GM18520 (cell line): ENCODE results near the gene C3.
"Not testable (repeated sequence)": the region's sequence is repeated elsewhere in the genome, so short reads cannot be mapped to it uniquely, and the experiment has no call there.

ENCODE experiments used
- ATAC-seq: cut with Tn5 transposase; IDR thresholded peaks from one replicate; pipeline ENCODE4 v1.9.1; 2021; ENCODE audit not compliant: unreplicated experiment

The C3 gene

DNA sequence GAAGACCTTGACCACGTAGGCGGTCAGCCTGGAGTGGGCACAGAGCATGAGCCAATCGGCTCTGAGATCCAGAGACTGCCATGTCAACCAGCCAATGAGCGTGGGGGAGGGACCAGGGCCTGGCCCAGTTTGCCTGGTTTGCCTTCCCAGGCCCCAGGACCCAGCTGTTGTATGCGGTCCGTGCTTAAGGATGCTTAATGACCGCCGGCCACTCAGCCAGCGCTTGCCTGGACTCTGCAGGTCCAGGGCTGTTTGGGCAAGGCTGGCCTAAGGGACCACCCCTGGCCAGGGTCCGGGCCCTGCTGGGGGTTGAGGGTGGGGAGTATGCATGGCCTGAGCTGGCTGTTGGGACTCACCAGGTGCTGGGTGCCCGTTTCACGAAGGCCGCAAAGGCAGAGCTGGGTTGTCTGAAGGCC is 27.4 kb downstream of the C3 start:
- no peak for ATAC-seq

DNA sequence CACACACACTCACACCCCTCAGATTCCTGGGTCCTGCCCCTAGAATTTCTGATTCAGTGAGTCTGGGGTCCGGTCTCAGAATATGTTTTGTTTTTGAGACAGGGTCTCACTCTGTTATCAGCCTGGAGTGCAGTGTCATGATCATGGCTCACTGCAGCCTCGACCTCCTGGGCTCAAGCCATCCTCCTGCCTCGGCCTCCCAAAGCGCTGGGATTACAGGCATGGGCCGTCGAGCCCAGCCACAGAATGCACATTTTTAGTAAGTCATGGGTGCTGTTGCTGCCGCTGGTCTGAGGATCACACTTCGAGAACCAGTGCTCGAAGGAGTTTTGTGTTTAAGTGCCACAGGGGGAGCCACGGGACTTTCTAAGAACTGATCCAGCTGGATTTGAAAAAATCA is 28.4 kb downstream of the C3 start:
- ATAC-seq: no peak

DNA sequence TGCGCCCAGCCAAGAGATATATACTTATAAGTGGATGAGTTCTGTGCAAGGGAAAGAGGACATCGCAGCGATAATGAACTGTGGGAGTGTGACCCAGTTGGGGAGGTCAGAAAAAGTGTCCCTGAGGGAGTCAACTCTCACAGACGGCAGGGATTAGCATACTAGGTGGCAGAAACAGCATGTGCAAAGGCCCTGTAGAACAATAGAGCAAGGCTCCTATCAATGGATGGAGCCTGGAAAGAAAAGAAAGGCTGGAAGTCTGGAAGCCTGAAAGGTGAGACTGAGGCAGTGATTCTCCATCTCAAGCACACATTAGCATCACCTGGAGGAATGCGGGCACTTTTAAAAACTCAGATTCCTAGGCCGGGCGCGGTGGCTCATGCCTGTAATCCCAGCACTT is 29.1 kb downstream of the C3 start:
- ATAC-seq: no peak

DNA sequence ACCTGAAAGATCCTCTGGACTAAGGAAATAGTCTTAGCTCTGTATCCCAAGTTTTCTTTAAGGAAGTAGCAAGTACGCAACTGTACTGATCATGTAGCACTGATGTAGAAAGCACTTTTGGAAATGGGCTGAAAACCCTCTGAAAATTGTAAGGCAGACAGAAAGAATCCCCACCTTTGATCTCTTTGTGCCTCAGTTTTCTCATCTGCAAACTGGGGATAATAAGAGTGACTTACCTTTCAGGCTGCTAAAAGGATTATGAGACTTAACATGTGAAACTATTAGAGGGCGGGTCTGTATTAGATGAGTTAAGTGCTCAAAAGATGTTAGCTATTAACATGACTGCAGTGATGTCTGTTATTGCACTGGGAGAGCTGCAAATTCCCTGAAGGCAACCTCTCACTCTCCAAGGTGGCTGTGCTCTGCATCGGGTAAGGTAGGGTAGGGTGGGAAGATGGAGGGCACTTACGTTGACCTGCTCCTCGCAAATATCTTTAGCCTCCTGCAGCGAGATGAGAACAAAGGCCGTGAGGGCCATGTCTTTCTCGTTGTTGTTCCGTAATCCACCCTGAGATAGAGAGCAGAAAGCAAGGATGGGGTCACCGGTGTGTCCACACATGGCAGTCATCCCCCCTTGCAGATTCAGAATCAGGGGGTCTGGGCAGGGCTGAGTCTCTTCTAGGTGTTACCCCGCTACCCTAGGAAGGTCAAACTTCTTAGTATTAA is 30.1 kb downstream of the C3 start:
- ATAC-seq: no peak

DNA sequence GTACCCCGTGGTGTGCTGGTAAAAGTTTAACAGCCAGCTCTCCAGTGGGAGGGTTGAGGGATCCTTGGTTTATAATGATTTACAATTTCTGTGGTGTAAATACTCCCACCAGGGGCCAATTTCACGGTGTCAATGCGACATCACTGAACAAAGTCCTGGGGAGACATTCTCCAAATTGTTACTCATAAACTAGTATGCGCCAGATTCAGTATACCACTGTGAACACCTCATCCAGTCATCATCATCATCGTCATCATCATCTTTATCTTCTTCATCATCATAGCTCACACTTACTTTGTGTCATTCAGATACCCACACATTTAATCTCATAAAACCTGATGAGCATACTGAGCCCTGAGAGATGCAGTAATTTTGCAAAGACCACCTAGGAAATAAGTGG is 33.3 kb downstream of the C3 start:
- no peak for ATAC-seq

DNA sequence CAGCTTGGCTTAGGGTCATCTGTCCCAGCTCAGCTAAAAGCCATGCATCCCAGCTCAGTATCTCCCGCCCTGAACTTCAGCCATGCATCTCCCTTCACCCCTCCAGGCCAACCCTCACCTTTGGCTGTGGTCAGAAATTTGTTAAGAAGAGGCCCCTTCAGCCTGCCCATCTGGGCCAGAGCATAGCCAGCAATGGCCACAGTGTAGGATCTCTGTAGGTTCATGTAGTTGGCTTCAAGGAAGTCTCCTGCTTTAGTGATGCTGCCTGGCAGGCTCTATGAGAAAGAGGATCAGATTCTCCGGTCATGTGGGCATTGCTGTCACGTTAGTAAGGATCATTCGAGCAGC is 33.8 kb downstream of the C3 start:
- ATAC-seq: no peak

DNA sequence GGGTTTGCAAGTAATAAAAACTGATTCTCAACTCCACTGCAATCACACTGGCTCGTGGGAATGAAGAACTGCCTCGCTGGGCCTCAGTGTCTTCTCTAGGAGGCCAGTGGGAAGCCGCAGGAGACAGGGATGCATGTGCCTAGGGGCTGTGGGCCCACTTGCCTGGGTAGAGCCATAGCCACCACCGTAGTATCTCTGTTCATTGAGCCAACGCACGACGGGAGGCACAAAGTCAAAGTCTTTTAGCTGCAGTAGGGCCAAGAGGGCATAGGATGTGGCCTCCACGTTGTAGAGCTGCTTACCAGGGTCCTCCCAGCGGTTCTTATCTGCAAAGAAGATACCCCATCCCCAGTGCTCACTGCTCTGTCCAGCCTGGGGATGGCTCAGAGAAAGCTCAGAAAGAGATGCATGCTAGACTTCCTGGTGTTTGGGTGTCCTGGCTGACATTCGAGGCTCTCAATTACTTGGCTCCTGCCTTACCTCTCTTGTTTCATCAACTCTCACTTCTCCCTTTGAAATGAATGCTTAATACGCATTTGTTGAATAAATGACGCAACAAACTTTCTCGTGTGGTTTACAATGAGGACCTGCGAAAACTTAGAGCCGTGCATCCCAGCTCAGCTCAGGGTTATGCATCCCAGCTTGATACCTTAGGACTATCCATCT is 34.4 kb downstream of the C3 start:
- ATAC-seq: no peak

DNA sequence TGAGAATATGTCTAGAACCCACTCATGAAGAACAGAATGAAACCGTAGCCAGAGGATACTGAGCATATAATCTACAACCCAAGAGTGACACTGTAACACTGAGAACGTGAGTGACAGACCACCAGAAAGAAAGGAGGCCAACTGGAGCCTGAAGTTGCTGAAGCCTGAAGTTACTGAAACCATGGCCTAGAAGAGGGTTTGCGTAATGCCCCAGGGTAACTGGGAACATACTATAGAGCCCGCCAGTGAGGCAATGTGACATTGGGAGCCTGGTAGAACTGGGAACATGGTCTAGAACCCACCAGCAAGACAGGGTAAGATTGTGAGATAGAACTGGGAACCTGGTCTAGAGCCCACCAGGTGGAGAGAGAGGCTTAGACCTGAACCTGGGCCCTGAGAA is 35.0 kb downstream of the C3 start:
- no peak for ATAC-seq

DNA sequence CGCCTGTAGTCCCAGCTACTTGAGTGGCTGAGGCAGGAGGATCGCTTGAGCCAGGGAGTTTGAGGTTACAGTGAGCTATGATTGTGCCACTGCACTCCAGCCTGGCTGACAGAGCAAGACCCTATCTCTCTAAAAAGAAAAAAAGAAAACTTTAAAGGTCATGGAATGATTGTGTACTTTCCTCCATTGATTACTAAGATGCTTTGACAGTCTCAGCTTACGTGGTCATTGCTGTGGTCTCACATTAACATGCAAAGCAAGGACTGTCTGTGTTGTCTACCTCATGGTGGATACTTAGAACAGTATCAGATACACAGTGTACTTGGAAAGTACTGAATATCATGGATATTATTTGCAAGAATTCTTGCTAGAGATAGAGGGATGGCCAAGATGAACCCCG is 36.5 kb downstream of the C3 start:
- ATAC-seq: no peak

DNA sequence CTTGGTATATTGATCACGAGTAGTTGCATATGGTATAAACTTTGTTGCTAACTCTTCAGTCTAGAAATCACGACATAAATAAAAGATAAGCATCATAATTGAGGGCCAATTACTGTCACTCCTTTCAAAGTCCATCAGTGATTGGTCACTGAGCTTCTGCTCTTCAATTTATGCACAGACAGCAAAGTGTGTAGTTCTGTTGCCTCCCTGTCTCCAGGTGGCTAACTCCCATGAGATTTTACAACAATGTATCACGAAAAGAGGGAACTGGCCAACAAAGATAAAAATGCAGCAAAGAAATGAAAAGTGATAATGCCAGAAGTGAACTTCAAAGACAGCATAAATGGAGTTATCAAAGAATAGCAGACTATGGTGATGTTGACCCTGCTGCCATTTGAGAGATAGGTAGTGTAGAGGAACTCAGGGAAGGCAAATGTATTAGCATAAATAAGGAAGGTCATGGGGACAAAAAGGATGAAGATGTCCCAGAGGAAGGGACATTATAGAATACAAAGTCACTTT is 37.8 kb downstream of the C3 start:
- ATAC-seq: no peak

DNA sequence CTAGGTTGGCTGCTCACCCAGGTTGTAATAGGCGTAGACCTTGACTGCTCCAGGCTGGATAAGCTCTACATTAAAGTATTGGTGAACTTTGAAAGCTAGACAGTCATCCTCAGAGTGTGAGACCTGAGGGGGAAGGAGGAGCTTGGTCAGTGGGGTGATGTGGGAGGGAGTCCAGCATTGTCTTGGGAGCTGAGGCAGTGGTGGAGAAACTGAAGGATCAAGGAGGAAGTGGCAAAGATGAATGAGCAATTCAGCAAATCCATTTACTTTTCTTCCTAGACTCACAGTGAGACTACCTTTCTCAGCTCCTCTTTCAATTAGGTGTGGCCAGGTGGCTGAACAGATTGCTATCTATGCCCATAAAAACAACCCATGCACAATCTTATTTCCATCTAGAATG is 40.3 kb downstream of the C3 start:
- no peak for ATAC-seq

DNA sequence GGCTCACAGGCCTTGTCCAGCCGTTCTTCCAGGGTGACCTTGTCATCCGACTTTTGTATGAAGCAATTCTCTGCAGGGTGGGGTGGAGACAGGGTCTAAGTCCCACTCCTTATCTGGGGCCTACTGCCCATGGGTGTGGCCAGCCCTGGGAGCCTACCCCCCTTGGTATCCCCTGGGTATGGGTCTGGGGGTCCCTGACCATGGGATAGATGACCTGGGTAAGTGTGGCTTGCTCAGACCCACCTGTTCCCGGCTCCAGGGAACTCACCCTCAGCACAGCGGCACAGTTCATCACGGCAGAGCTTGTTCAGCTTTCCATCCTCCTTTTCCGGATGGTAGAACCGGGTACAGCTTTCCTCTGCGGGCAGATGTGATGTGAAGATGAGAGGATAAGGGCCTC is 41.3 kb downstream of the C3 start:
- no peak for ATAC-seq

DNA sequence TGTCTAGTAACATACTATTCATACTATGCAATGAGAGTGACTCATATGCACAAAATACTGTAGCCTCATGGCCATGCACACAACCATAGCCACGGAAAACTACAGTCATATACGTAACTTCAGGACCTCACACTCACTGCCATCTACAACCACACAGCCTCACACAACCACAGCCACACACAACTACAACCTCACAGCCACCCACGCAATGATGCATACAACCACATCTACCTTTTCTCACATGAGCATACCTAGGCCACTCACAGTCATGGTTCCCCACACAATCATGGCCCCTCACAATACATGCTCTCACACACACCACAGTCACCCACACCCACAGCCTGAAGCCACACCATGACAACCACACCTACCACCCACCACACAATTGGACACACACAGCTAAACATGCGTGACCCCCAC is 41.8 kb downstream of the C3 start:
- no peak for ATAC-seq

DNA sequence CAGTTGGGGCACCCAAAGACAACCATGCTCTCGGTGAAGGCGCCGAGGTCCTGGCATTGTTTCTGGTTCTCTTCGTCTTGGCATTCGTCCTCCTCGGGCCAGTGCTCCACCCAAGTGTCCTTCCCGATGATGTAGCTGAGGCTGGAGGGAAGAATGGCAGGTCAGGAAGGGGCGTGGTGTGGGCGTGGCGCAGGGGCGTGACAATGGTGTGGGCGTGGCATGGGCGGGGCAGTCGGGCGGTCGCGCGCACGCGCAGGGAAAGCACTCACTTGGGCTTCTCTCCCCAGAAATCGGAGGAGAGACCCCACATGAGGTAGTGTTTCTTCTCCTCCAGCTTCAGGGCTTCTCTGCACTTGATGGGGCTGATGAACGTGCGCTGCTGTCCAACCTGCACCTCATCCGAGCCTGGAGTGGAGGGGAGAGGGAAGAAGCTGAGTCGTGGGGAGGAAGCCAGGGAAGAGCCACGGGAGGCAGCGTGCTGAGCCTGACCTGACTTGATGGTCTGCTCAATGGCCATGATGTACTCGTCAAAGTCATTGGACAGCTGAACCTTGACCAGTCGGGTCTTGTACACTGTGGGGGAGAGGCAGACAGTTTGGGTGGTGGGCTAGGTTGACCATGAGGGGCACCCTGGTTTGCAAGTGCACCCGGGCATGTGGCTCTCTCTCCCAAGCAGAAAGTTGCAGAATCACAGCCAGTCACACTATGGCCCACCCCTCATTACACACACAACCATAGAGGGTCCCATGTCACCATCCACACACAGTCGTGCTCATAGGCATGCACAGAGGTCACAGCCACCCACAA is 42.4 kb downstream of the C3 start:
- no peak for ATAC-seq

DNA sequence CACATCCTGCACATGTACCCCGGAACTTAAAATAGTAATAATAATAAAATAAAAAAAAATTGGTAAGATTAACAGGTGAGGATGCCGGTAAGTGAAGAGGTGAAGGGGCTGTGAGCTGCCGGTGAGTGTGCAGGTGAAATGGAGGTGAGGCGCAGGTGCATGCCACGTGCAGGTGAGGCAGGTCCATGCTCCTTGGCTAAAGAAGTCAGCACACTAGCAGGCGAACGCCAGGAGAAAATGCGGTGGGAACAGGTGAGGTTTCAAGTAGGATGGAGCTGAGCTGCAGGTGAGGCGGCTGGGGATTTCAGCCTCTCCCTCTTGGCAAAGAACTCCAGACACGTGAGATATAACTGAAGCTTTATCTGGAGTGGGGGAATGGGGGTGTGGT is 43.0 kb downstream of the C3 start:
- ATAC-seq: no peak

DNA sequence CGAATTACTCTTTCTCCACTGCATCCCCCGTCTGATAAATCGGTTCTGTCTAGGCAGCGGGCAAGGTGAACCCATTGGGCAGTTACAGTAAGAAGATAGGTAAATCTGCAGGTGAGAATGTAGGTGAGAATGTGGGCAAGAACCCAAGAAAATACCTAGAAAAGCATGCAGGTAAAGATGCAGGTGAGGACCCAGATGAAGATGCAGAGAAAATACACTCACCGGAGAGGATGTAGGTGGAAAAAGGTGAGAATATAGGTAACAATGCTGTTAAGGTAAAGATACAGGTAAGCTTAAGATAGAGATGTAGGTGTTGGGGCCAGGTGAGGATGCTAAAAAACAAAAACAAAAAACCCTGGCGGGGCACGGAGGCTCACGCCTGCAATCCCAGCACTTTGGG is 44.2 kb downstream of the C3 start:
- no peak for ATAC-seq

DNA sequence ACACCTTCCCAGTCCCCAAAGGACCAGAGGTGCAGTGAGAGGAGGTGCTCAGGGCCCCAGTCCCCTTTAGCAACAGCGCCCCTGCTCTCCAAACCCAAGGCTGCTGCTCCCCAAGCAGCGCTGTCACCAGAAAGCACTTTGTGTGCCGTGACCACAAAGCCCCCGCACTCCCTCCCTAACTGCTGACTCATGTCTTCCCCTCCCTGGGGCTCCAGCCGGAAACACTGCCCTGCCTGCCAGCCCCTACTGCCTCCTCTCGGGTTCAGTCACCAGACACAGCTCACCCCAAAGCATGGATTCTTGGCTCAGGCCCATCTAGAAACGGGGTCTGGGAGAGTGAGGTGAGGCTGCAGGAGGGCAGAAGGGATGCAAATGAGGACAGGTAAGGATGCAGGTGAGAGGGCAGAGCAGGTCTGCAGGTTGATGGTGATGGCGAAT is 45.6 kb downstream of the C3 start:
- no peak for ATAC-seq

DNA sequence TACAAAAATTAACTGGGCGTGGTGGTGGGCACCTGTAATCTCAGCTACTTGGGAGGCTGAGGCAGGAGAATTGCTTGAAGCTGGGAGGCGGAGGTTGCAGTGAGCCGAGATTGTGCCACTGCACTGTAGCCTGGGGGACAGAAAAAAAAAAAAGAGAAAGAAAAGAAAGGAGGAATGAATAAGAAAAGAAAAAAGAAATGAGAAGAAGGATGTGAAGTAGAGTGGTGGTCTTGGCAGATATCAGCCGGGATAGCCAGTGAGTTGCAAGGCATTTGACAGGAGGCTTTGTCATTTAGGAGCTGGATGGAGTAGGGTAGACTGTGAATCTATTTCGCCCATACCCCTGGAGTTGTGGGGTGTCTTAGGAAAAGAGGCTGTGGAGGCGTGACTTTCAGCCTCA is 46.0 kb downstream of the C3 start:
- not testable (repeated sequence) for ATAC-seq

DNA sequence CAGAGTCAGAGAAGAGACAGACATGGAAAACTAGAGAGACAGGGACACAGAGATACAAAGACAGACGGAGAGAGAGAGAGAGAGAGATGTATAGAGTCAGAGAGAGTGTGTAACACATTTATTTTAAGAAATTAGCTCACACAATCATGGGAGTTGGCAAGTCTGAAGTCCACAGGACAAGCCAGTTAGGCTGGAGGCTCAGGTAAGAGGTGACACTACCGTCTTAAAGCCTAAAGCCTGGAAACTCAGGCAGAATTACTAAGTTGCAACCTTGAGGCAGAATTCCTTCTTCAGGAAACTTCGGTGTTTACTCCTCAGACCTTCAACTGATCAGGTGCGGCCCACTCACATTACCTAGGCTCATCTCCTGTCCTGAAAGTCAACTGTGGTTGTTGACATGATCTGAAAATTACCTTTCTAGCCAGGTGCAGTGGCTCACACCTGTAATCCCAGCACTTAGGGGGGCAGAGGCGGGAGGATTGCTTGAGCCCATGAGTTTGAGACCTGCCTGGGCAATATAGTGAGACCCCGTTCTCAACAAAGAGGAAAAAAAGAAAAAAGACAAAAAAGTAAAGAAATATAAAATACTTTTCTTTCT is 47.7 kb downstream of the C3 start:
- no peak for ATAC-seq

DNA sequence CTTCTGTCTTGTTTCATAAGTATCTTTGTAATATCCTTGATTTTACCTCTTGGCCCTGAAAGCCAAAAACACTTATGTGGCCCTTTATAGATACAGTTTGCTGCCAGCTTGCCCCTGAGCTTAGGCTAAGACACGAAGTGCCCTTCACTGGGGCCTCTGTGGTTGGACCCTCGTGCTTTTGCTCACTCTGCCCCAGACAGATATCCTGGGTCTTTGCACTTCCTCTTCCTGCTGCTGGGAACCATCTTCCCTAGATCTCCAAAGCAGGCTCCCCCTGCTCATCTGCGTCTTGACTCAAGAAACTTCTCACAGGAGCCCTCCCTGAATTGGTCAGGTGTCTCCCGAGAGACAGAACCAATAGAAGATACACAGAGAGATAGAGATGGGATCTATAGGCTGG is 48.5 kb downstream of the C3 start:
- no peak for ATAC-seq

DNA sequence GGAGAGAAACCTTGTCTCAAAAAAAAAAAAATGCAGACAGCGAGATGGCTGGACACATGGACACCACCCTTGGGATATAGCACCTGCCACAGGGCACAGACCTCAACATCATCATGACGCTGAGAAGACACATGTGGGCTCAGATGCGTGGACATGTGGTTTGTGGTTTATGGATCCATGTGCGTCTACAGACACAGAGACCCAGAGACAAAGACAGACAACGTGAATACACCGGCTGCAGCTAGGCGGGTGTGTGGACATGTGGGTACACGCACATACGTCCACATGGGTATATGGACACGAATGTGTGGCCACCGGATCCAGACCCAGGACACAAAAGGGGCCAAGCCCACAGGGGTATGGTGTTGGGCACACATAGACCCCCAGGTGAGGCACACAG is 51.8 kb downstream of the C3 start:
- ATAC-seq: no peak
